ENCODE data around the gene DMBX1. TPM values are rescaled to one million over a fixed set of nuclear protein-coding genes. Genes with fewer than 3 reads are reported as not detected.
A peak's percentile ranks its signal among the peaks of the same experiment; 100 is the strongest.

DMBX1 gene
- total RNA-seq, 1 experiment from 2014 or later = 4.2 TPM

DNA sequence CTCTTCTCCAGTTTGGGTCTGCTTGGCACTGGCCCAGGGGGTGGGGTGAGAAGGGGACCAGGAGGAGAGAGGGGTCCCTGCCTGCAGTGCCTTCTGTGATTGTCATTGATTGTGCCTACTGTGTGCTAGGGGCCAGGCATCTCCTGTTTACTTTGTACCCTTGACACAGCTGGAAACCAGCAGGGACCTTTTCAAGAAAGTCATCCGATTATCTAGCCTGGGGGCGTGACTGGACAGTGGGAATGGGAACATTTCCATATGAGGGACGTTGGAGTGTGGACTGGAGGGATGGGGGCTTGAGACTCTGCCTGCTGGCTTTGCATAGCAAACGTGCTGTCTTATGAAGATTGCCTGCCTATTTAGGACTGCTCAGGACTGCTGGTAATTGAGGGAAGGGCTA lies 19.8 kb upstream of the DMBX1 start:
- Histone ChIP-seq H3K4me3 (ENCODE audit: insufficient read depth, low read depth, low read length) (no peak overlapping the region), H3K27me3 (ENCODE audit: control insufficient read depth, insufficient read depth, low read length) (peaks cover 53% of the 10 kb centered on the region), H3K36me3 (replicated peaks; ENCODE audit: control insufficient read depth, insufficient read depth, low read length) (no peaks in the 10 kb centered on the region)
- DNase-seq = no peak

DNA sequence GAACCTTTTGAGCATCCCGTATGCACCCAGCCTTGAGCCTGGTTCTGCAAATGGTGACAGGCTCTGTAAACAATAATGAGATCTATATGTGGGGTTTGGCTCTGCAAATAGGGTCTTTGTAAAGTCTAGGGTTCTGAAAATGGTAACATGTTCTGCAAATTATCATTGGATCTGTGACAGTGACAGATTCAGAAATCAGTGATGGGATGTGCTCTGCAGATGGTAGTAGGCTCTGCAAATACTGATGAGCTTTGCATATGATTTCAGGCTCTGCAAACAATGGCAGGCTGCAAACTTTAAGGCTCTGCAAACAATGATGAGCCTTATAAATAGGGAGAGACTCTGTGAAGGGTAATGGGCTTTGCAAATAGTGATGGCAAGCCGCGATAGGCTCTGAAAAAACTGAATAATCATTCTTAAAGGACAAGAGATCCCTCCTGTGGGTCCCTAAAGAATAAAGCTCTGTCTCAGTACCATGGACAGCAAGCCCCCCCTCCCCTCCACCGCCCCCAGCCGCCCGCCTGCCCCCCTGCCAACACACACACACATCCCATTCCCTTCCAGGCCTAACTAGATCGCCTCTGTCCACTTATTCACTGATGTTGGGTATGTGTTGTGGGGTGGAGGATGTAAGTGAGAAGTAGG lies 17.7 kb upstream of the DMBX1 start:
- DNase-seq = peak; percentile 80
- Histone ChIP-seq H3K36me3 (replicated peaks; ENCODE audit: control insufficient read depth, insufficient read depth, low read length) (no peaks in the 10 kb centered on the region), H3K4me3 (ENCODE audit: insufficient read depth, low read depth, low read length) (no peak overlapping the region), H3K27me3 (ENCODE audit: control insufficient read depth, insufficient read depth, low read length) (peaks cover 52% of the 10 kb centered on the region)

DNA sequence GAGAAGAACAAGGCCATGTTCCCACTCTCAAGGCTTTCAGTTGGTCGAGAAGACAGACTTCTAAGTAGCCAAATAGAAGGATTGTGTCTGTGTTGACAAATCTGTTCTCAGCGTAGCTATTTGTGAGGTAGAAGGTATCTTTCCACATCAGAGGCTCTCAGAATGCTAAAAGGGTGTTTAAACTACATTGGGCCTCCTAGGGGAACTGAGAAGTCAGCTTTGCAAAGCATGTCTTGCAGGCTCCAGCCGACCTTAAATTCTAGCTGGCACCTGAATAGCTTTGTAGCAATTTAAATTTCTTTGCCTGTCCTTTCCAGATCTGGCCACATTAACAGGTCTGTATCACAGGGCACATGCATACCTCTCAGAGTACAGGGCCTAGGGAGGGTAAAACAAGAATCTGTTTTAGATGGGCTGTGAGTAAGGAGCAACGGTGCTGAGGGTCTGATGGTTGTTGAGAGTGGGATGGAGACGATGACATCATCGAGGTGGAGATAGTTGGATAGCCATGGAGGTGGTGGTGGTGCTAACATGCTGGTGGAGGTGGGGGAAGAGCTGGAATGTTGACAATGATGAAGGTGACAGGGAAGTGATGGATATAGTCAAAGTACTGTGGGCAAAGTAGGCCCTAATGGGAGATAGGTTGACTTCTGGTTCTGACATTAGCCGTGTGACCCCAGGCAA lies 17.0 kb upstream of the DMBX1 start:
- no peak for DNase-seq
- Histone ChIP-seq H3K36me3 (replicated peaks; ENCODE audit: control insufficient read depth, insufficient read depth, low read length) (no peaks in the 10 kb centered on the region), H3K27me3 (ENCODE audit: control insufficient read depth, insufficient read depth, low read length) (peaks cover 49% of the 10 kb centered on the region; the same call in 1 of the 2 replicates), H3K4me3 (ENCODE audit: insufficient read depth, low read depth, low read length) (no peak overlapping the region)

DNA sequence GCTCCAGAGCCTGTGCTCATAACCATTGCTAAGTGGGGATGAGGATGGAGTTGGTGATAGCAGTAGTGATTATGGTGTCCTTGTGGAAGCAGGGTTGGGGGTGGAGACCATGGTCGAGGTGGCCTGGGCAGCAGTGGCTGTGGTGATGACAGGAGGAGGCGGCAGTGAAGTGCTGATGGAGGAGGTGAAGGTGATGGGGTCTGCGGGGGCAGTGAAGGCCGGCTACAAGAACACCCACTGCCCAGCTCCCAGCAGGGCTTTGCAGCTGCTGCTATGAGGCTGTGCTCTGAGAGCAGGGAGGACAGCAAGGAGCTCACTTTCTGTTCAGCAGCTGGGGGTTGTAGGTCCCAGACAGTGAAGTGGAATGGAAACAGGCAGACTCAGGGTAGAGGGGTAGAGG lies 15.6 kb upstream of the DMBX1 start:
- DNase-seq = no peak
- H3K4me3 ChIP-seq (ENCODE audit: insufficient read depth, low read depth, low read length) = no peak overlapping the region
- peaks cover 47% of the 10 kb centered on the region for H3K27me3 ChIP-seq (ENCODE audit: control insufficient read depth, insufficient read depth, low read length)
- no peaks in the 10 kb centered on the region for H3K36me3 ChIP-seq (replicated peaks; ENCODE audit: control insufficient read depth, insufficient read depth, low read length)

DNA sequence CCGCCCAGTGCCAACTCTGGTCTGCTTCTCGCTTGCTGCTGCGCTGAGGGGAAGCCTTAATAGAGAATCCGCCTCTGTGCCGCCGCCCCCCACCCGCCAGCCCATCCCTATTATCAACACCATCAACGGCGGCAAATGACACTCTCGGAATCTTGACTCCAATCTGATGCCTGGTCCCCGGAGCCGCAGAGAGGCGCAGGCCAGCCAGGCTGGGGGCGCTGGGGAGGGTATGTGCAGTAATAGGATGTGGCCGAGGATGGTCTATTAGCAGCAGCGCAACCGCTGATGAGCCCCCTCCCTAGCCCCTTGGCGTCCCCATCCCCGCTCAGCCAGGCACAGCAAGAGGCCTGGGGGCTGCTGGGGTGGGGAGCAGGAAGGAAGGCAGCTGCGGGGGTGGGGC lies 15.1 kb upstream of the DMBX1 start:
- Histone ChIP-seq H3K4me3 (ENCODE audit: insufficient read depth, low read depth, low read length) (no peak overlapping the region), H3K27me3 (ENCODE audit: control insufficient read depth, insufficient read depth, low read length) (peaks cover 48% of the 10 kb centered on the region), H3K36me3 (replicated peaks; ENCODE audit: control insufficient read depth, insufficient read depth, low read length) (no peaks in the 10 kb centered on the region)
- peak; percentile 69 for DNase-seq

DNA sequence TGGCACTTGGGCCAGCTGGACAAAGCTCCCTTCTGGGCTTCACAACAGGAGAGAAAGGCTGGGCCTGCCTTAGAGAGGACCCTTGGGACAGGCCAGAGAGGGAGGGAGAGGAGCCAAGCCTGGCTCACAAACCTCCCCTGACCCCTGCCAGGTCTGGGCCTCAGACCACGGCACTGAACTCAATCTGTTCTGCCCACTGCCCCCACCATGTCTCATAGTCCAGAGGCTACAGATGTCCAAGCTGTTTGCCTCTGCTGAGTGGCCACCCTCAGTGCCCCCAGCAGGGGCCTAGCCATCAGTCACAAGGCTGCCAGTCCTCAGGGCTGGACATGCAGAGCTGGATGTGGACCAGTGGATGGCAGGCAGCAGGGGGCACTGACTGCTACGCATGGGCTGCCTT lies 13.0 kb upstream of the DMBX1 start:
- no peak overlapping the region for H3K4me3 ChIP-seq (ENCODE audit: insufficient read depth, low read depth, low read length)
- DNase-seq = no peak
- H3K36me3 ChIP-seq (replicated peaks; ENCODE audit: control insufficient read depth, insufficient read depth, low read length) = no peaks in the 10 kb centered on the region
- H3K27me3 ChIP-seq (ENCODE audit: control insufficient read depth, insufficient read depth, low read length) = peaks cover 51% of the 10 kb centered on the region

DNA sequence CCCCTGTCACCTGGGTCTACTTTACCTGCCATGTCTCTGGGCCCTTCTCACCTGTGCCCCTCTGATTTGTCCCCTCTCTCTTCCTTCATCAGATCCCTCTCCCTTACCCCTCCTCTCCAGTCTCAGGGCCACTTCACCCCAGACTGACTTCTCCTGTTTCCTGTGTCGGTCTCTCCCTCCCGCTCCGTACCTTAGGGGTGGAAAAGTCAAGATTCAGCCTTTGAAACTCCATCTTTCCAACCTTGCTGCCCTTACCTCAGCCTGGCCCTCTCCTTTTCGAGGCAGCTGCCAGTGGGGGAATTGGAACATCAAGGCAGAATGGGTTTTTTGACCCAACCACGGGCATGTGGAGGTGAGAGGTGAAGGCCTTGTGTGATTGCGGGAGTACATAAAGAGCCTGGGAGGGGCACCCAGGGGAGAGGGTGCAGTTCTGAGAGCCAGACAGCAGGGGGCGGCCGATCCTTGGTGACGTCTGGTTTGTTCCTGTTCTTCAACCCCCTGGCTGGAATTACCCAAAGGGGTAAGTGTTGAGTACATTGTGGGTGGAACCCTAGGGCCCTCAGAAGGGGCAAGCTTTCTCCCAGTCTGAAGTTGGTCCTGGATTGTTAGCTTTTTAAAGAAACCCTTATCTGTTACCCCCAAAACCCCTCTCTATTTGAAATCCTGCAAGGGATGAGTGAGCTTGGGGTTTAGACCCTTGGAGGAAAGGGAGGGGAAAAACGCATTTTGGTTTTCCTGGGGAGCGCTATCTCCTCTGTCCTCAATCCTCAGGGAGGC lies 12.3 kb upstream of the DMBX1 start:
- Histone ChIP-seq H3K4me3 (ENCODE audit: insufficient read depth, low read depth, low read length) (no peak overlapping the region), H3K27me3 (ENCODE audit: control insufficient read depth, insufficient read depth, low read length) (peaks cover 57% of the 10 kb centered on the region), H3K36me3 (replicated peaks; ENCODE audit: control insufficient read depth, insufficient read depth, low read length) (no peaks in the 10 kb centered on the region)
- DNase-seq = peak; percentile 94

DNA sequence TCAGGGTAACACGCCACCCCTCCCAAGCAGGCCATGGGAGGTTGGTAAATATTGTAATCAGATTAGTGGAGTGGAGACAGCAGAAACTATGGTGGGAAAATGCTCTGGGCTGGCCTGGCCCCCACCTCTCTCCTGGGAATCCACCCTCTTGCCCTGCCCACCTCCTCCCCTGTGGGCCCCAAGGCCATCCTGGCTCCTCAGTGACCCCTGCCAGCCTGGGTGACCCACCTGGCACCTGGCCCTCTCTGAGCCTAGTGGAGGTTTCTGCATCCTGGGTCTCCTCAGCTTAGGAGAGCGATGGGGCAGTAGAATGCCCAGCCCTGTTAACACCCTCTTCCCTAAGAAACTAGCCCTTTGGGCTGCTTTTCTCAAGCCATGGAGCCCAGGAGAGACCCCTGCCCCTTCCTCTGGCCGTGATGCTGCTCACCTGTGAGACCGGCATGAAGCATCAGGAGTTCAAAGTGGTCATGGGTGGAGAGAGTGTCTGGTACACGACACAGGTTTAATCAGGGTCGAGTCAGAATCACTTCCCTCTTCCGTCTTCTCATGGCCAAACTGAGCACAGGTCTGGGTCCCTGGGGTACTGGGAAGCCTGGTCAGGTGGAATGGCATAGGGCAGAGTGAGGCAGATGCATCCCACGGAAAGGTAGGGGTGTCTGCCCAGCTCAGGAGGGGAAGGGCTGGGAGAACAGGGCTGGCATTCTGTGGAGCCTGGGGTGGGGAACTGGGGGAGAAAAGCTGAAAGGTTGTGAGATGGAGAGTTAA lies 10.7 kb upstream of the DMBX1 start:
- Histone ChIP-seq H3K27me3 (ENCODE audit: control insufficient read depth, insufficient read depth, low read length) (peaks cover 71% of the 10 kb centered on the region), H3K4me3 (ENCODE audit: insufficient read depth, low read depth, low read length) (no peak overlapping the region), H3K36me3 (replicated peaks; ENCODE audit: control insufficient read depth, insufficient read depth, low read length) (no peaks in the 10 kb centered on the region)
- DNase-seq = no peak

DNA sequence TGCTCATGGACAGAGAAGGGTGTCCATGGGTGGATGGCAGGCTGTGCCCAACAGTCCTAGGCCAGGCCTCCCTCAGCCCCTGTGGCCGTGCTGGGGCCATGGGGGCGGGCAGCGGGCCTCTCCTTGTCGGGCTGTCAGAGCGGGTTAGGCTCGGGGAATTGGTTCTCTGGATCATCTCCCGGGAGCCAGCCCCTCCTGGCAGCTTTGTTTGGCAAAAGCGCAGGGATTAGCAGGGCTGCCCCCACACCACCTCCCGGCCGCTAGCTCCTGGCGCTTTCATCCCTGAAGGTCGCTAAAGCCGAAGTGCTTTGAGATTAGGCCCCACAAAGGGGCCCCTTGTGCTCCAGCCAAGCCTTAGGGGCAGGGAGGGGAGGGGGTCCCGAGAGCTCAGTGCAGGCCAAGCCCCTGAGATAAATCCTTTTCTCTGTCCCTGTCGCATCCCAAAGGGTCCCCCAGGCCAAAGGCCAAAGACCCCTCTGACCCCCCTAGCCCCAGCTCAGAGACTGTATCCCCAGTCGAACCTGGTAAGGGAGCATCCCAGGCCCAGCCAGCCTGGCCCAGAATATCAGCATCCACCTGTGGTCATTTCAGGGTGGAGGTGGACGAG lies 9.8 kb upstream of the DMBX1 start:
- no peak overlapping the region for H3K4me3 ChIP-seq (ENCODE audit: insufficient read depth, low read depth, low read length)
- peak; percentile 87 for DNase-seq
- H3K27me3 ChIP-seq (ENCODE audit: control insufficient read depth, insufficient read depth, low read length) = peaks cover 74% of the 10 kb centered on the region
- no peaks in the 10 kb centered on the region for H3K36me3 ChIP-seq (replicated peaks; ENCODE audit: control insufficient read depth, insufficient read depth, low read length)

DNA sequence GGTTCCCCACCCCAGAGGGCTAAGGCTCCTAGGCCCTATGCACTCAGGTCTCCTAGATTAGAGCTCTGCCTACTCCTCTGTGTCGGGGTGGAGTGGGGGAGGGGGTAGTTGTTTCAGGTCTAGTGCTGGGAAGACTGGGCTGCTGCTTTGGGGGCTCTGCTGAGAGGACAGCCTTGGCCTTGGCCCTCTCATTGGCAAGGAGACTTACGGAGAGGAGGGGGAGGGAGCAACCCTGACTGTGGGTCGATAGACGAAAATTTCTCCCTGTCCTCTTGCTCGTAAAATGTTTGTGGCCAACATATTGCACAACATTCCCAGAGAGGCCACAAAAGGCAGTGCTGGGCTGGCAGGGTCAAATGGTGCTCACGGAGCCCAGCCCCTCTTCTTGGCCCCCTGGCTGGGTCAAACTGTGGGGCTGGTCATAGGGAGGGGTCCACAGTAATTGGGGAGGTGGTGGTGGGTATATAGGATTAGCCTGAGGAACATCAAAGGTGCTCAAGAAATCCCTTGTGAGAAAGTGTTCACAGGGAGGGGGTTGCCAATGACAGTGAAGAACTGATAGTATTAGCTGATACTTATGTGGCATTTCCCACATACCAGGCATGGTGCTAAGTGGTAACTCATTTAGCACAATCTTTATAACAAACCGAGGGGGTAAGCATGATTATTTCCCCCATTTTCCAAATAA lies 8.5 kb upstream of the DMBX1 start:
- Histone ChIP-seq H3K4me3 (ENCODE audit: insufficient read depth, low read depth, low read length) (no peak overlapping the region), H3K36me3 (replicated peaks; ENCODE audit: control insufficient read depth, insufficient read depth, low read length) (no peaks in the 10 kb centered on the region), H3K27me3 (ENCODE audit: control insufficient read depth, insufficient read depth, low read length) (peaks cover 75% of the 10 kb centered on the region)
- DNase-seq = peak; percentile 76

DNA sequence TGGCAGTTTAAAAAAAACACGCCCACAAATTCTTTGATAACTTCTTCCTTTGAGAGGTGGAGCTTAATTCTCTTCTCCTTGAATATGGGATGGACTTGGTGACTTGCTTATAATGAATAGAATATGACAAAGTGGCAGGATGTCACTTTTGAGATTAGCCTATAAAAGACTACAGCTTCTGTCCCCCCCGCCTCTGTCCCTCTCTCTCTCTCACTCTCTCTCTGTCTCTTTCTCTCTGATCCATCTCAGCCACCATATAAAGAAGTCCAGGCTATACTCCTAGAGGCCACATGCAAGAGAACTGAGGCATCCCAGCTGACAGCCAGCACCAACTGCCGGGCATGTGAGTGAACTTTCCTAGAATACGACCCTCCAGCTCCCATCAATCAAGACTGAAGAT lies 7.7 kb upstream of the DMBX1 start:
- no peak overlapping the region for H3K4me3 ChIP-seq (ENCODE audit: insufficient read depth, low read depth, low read length)
- H3K27me3 ChIP-seq (ENCODE audit: control insufficient read depth, insufficient read depth, low read length) = peaks cover 79% of the 10 kb centered on the region

DNA sequence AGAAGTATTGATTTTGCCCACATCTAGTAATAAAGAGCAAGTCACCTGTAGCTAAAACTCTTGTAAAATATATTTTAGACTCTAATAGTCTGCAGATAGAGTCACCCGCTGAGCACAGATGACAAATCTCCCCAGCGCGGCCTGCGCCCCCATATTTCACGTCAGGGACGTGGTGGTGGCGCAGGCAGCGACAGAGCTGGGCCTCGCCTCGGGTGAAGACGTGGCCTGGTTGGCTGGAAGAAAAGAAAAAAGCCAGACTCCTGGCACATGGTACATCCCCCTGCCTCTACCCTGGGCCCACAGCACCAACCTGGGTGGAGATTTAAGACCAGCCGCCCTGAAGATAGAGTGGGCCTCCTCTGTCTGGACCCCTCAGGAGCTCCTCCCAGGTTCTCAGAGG lies 6.0 kb upstream of the DMBX1 start:
- Histone ChIP-seq H3K27me3 (ENCODE audit: control insufficient read depth, insufficient read depth, low read length) (peaks cover 87% of the 10 kb centered on the region), H3K36me3 (replicated peaks; ENCODE audit: control insufficient read depth, insufficient read depth, low read length) (no peaks in the 10 kb centered on the region), H3K4me3 (ENCODE audit: insufficient read depth, low read depth, low read length) (no peak overlapping the region)
- no peak for DNase-seq

More for the DNA sequence above, 7.7 kb upstream of the DMBX1 start:
- H3K36me3 ChIP-seq (replicated peaks; ENCODE audit: control insufficient read depth, insufficient read depth, low read length) = no peaks in the 10 kb centered on the region
- no peak for DNase-seq

DNA sequence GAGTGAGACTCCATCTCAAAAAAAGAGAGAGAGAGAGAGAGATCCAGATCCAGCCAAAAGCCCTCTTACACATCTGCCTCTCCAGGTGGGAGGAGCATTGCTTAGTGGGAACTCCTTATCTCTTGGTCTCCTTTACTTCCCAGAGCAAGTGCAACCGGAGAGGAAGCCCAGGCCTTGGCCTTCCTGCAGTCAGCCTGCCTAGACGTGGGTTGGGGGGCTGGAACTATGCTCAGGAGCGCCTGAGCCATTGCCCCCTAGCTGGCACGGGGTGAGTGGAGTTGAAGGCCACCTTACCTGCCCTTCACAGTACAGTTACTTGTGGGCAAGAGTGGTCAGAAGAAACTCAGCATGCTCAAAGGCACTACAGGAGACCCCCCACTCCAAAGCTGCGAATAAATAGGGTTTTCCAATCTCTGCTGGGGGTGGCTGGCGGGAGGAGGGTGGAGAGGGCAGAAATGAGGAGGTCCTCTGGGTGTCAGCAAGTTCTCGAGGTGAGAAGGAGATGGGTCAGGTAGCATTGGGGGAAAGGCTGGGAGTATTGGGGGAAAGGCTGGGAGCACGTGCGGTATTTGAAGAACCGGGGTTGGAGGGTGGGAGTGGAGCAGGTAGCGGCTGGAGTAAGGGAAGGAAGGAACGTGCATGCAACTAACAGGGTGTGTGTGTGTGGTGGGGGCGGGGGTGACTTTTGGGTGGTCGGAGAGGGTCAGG lies 4.7 kb upstream of the DMBX1 start:
- H3K27me3 ChIP-seq (ENCODE audit: control insufficient read depth, insufficient read depth, low read length) = peaks cover 90% of the 10 kb centered on the region
- no peaks in the 10 kb centered on the region for H3K36me3 ChIP-seq (replicated peaks; ENCODE audit: control insufficient read depth, insufficient read depth, low read length)
- H3K4me3 ChIP-seq (ENCODE audit: insufficient read depth, low read depth, low read length) = peak overlapping the region; percentile 32; the same call in 1 of the 2 replicates
- DNase-seq = peak; percentile 67
